Measurements from ENCODE around the gene SLC35A2.

The SLC35A2 gene

DNA sequence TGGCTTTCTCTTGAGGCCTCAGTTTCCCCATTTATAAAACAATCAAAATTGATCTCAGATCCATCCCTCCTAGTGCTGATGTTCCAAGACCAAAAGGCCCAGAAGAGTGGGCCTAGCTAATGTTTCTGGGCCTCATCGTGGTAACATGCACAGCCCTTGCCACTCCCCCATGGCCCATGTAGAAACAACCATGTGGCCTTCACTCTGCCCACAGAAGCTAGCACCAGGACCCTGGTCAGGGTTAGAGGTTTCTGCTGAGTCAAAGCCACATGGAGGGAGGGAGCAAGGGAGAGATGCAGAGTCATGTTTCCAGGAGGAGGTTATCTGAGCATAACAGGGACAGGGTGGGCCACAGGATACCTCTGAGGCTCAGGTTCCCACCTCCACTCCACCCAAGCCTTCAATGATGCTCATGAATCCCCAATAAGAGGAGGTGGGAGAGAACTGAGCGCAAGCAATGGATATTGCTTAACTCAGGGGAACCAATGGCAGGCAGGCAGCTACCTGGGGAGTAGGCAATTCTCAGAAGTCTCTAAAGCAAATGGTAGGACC lies 29.0 kb upstream of the SLC35A2 start:
- H4K20me1 ChIP-seq (ENCODE audit: insufficient read depth, low read length) = peaks cover 76% of the 10 kb centered on the region
- H2AFZ ChIP-seq (ENCODE audit: low read depth, low read length) = no peak overlapping the region
- H3K36me3 ChIP-seq (ENCODE audit: insufficient read depth, low read length) = peaks cover 57% of the 10 kb centered on the region
- TF ChIP-seq, protein P1, sequence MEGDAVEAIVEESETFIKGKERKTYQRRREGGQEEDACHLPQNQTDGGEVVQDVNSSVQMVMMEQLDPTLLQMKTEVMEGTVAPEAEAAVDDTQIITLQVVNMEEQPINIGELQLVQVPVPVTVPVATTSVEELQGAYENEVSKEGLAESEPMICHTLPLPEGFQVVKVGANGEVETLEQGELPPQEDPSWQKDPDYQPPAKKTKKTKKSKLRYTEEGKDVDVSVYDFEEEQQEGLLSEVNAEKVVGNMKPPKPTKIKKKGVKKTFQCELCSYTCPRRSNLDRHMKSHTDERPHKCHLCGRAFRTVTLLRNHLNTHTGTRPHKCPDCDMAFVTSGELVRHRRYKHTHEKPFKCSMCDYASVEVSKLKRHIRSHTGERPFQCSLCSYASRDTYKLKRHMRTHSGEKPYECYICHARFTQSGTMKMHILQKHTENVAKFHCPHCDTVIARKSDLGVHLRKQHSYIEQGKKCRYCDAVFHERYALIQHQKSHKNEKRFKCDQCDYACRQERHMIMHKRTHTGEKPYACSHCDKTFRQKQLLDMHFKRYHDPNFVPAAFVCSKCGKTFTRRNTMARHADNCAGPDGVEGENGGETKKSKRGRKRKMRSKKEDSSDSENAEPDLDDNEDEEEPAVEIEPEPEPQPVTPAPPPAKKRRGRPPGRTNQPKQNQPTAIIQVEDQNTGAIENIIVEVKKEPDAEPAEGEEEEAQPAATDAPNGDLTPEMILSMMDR (IDR thresholded peaks at IDR 0.05; ENCODE audit: borderline replicate concordance, extremely low read depth, low read length, poor library complexity, severe bottlenecking) = no peak
- TF ChIP-seq EZH2 (IDR thresholded peaks at IDR 0.05; ENCODE audit: borderline replicate concordance, low read depth, low read length, severe bottlenecking) = no peak
- peaks cover 71% of the 10 kb centered on the region for H3K79me2 ChIP-seq (ENCODE audit: insufficient read depth, low read length)
- H3K9ac ChIP-seq (ENCODE audit: low read depth, low read length) = no peak overlapping the region
- DNase-seq = no peak
- H3K4me2 ChIP-seq (ENCODE audit: insufficient read depth, low read length) = no peak overlapping the region; the same call in 1 of the 2 replicates
- no peak overlapping the region for H3K27ac ChIP-seq (ENCODE audit: low read length)
- H3K9me3 ChIP-seq (ENCODE audit: insufficient read depth, low read length, severe bottlenecking) = no peaks in the 10 kb centered on the region
- H3K27me3 ChIP-seq (ENCODE audit: insufficient read depth, low read length, poor library complexity) = no peaks in the 10 kb centered on the region
- H3K4me3 ChIP-seq (ENCODE audit: low read depth in 1 of 2, low read length in 2 of 2) = no peak overlapping the region
- peaks cover 48% of the 10 kb centered on the region for H3K4me1 ChIP-seq (ENCODE audit: insufficient read depth, low read length)
- ATAC-seq (ENCODE audit: insufficient read depth, low read depth) = no peak

DNA sequence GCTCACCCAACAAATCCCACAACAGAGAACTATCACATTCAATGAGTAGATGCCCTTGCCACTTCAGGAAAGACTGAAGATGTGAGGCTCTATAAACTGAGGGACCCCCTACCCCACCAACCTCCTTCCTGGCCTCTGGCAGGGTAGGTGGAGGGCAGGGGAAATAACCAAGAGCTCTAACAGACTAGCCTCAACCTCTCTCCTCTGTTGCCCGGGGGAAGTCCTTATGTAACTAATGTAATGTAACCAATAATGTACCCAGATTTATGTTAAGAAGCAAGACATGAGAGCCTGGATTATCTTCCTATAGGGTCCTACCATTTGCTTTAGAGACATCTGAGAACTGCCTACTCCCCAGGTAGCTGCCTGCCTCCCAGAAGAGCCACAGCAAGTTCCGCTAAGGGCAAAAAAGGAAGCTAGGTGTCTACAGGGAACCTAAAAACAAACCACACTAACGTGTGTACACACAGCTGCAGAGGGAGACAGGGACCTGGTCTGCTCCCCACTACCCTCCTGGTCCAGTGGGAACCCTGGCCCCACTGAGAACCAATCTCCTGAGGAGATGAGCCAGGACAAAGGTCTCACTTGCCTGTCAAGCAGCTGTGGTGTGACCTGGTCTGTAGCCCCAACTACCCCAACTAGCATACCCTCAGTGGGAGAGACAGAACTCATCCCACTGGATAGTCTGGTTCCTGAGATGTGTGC lies 28.2 kb upstream of the SLC35A2 start:
- ATAC-seq (ENCODE audit: insufficient read depth, low read depth) (no peak), DNase-seq (no peak)
- H3K79me2 ChIP-seq (ENCODE audit: insufficient read depth, low read length) = peaks cover 69% of the 10 kb centered on the region
- H3K9ac ChIP-seq (ENCODE audit: low read depth, low read length) = no peak overlapping the region
- H3K4me1 ChIP-seq (ENCODE audit: insufficient read depth, low read length) = peaks cover 48% of the 10 kb centered on the region
- H3K27ac ChIP-seq (ENCODE audit: low read length) = no peak overlapping the region
- peaks cover 82% of the 10 kb centered on the region for H4K20me1 ChIP-seq (ENCODE audit: insufficient read depth, low read length)
- peaks cover 65% of the 10 kb centered on the region for H3K36me3 ChIP-seq (ENCODE audit: insufficient read depth, low read length)
- no peak overlapping the region for H3K4me3 ChIP-seq (ENCODE audit: low read depth in 1 of 2, low read length in 2 of 2)
- H3K4me2 ChIP-seq (ENCODE audit: insufficient read depth, low read length) = no peak overlapping the region; the same call in 1 of the 2 replicates
- H3K27me3 ChIP-seq (ENCODE audit: insufficient read depth, low read length, poor library complexity) = no peaks in the 10 kb centered on the region
- TF ChIP-seq, protein P1 (IDR thresholded peaks at IDR 0.05; ENCODE audit: borderline replicate concordance, extremely low read depth, low read length, poor library complexity, severe bottlenecking) = no peak
- TF ChIP-seq EZH2 (IDR thresholded peaks at IDR 0.05; ENCODE audit: borderline replicate concordance, low read depth, low read length, severe bottlenecking) = no peak
- H2AFZ ChIP-seq (ENCODE audit: low read depth, low read length) = no peak overlapping the region
- H3K9me3 ChIP-seq (ENCODE audit: insufficient read depth, low read length, severe bottlenecking) = no peaks in the 10 kb centered on the region

DNA sequence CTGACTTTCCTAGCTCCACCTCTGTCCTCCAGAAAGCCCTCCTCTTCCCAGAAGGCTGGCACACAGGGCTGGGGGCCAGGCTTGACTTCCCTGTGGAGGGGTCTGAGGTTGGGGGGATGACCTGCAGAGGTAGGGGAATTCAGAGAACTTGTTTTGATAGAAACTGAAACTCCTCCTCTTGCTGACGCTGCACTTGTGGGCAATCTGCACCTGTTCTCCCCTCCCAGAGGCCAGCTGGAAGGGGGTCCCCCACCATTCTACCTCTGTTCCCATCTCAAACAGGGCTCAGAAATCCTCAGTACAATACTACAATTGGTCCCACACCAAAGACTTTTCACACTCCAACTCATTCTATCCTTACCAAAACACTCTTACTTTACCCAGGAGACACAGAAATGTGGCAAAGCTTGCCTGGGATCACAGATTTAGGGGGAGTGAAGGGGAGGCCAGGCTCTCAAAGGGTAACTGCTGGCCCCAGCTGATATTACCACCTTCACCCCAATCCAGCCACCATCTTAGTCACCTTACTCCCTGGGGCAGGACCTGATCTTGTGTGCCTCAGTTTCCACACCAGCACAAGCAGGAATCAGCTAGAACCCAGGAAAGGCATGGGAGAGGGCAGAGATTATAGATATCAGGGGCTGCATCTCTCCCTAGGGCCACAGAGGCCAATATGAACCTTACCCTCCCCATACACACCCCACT lies 27.4 kb upstream of the SLC35A2 start:
- H3K9ac ChIP-seq (ENCODE audit: low read depth, low read length) = no peak overlapping the region
- H3K4me3 ChIP-seq (ENCODE audit: low read depth in 1 of 2, low read length in 2 of 2) = no peak overlapping the region
- H3K27me3 ChIP-seq (ENCODE audit: insufficient read depth, low read length, poor library complexity) = no peaks in the 10 kb centered on the region
- H3K4me1 ChIP-seq (ENCODE audit: insufficient read depth, low read length) = peaks cover 48% of the 10 kb centered on the region
- H3K4me2 ChIP-seq (ENCODE audit: insufficient read depth, low read length) = no peak overlapping the region
- peaks cover 63% of the 10 kb centered on the region for H3K79me2 ChIP-seq (ENCODE audit: insufficient read depth, low read length)
- peaks cover 79% of the 10 kb centered on the region for H4K20me1 ChIP-seq (ENCODE audit: insufficient read depth, low read length)
- peak overlapping the region; percentile 44; the same call in 1 of the 2 replicates for H3K27ac ChIP-seq (ENCODE audit: low read length)
- TF ChIP-seq, protein P1 (IDR thresholded peaks at IDR 0.05; ENCODE audit: borderline replicate concordance, extremely low read depth, low read length, poor library complexity, severe bottlenecking) = no peak
- no peak for TF ChIP-seq EZH2 (IDR thresholded peaks at IDR 0.05; ENCODE audit: borderline replicate concordance, low read depth, low read length, severe bottlenecking)
- H3K9me3 ChIP-seq (ENCODE audit: insufficient read depth, low read length, severe bottlenecking) = no peaks in the 10 kb centered on the region
- H2AFZ ChIP-seq (ENCODE audit: low read depth, low read length) = no peak overlapping the region
- H3K36me3 ChIP-seq (ENCODE audit: insufficient read depth, low read length) = peaks cover 66% of the 10 kb centered on the region
- ATAC-seq (ENCODE audit: insufficient read depth, low read depth) = no peak
- DNase-seq = peak; percentile 20
